ENCODE data around the gene OR6Q1. TPM values are rescaled to one million over a fixed set of nuclear protein-coding genes. Genes with fewer than 3 reads are reported as not detected.
A peak's percentile ranks its signal among the peaks of the same experiment; 100 is the strongest.

The OR6Q1 gene
- total and polyA plus RNA-seq, 2 of the 13 experiments (the other 11 are each of a cell fraction or from before 2014, with no cell fraction given), result not detected

- TF ChIP-seq ZNF484 (CRISPR knock-in tag; IDR thresholded peaks at IDR 0.05; ENCODE audit: borderline replicate concordance, low read depth), result no peak
- TF ChIP-seq HOXA9 (CRISPR knock-in tag; IDR thresholded peaks at IDR 0.05; ENCODE audit: borderline replicate concordance), result no peak
- no peak for TF ChIP-seq CREBL2 (CRISPR knock-in tag; IDR thresholded peaks at IDR 0.05; ENCODE audit: borderline replicate concordance)
- no peak for TF ChIP-seq ARNT (IDR thresholded peaks at IDR 0.05)
- no peak for TF ChIP-seq IRF9 (CRISPR knock-in tag; IDR thresholded peaks at IDR 0.05; ENCODE audit: borderline replicate concordance)
- no peak for TF ChIP-seq HNRNPUL1 (IDR thresholded peaks at IDR 0.05; ENCODE audit: low read depth, low read length)
- TF ChIP-seq BORCS8-MEF2B (CRISPR knock-in tag; IDR thresholded peaks at IDR 0.05), result no peak
- TF ChIP-seq MTF1 (CRISPR knock-in tag; IDR thresholded peaks at IDR 0.05), result no peak
- TF ChIP-seq ZNF383 (CRISPR knock-in tag; IDR thresholded peaks at IDR 0.05; ENCODE audit: borderline replicate concordance), result no peak
- no peak for TF ChIP-seq ZBED4 (CRISPR knock-in tag; IDR thresholded peaks at IDR 0.05; ENCODE audit: borderline replicate concordance)
- 0 out of 2 replicates have a peak, but pooled peaks have one; percentile 24 for TF ChIP-seq THRA (CRISPR knock-in tag; IDR thresholded peaks at IDR 0.05; ENCODE audit: borderline replicate concordance)
- TF ChIP-seq FOXP4 (CRISPR knock-in tag; IDR thresholded peaks at IDR 0.05), result peak; percentile 37; the same call in 1 of the 2 replicates
- TF ChIP-seq THYN1 (CRISPR knock-in tag; IDR thresholded peaks at IDR 0.05; ENCODE audit: borderline replicate concordance, low read depth), result no peak
- TF ChIP-seq POGZ (CRISPR knock-in tag; IDR thresholded peaks at IDR 0.05), result peak; percentile 79; the same call in 1 of the 2 replicates
- no peak for TF ChIP-seq ZNF264 (CRISPR knock-in tag; IDR thresholded peaks at IDR 0.05)
- TF ChIP-seq ATRX (CRISPR knock-in tag; IDR thresholded peaks at IDR 0.05; ENCODE audit: borderline replicate concordance), result no peak
- no peak for TF ChIP-seq TERF1 (CRISPR knock-in tag; IDR thresholded peaks at IDR 0.05)
Observed at GRCh38 chr11:58060939-58061672, 30.4 kb downstream of the OR6Q1 start (continued).
